WTC11 (cell line): ENCODE measurements around the gene COLEC12. TPM values are rescaled to one million over a fixed set of nuclear protein-coding genes. Genes with fewer than 3 reads are reported as not detected.

Experiments
- ATAC-seq: fragments of 200-7000 bp; cut with Tn5 transposase; 2 replicates; pipeline ENCODE4 v1.10.0; 2021; ENCODE audit warnings: mild to moderate bottlenecking, moderate library complexity
- CTCF ChIA-PET: fragments of 300-600 bp; sonication (Branson Sonifier 250); formaldehyde crosslinking; loops from one replicate; lab custom pipeline; 2021; ENCODE audit warnings: antibody characterized with exemption; lab: Charles Lee
- POLR2A ChIA-PET: fragments of 350-600 bp; sonication (Branson Sonifier 250); formaldehyde crosslinking; loops from one replicate; lab custom pipeline; 2021; ENCODE audit warnings: antibody characterized with exemption; lab: Charles Lee
- DNase-seq: peaks from one replicate; pipeline ENCODE4 v3.0.0; 2021; ENCODE audit warnings: low spot score
- H3K27ac Mint-ChIP-seq: 2 replicates; pipeline ENCODE4 v1.8.0; 2021; ENCODE audit warnings: mixed read lengths
- H3K27me3 Mint-ChIP-seq: 2 replicates; pipeline ENCODE4 v1.8.0; 2021; ENCODE audit warnings: low read depth, mild to moderate bottlenecking, moderate library complexity, mixed read lengths
- H3K36me3 Mint-ChIP-seq: 2 replicates; pipeline ENCODE4 v1.8.0; 2021; ENCODE audit warnings: mixed read lengths
- H3K4me1 Mint-ChIP-seq: 2 replicates; pipeline ENCODE4 v1.8.0; 2022; ENCODE audit warnings: mixed read lengths
- H3K4me3 Mint-ChIP-seq: 2 replicates; pipeline ENCODE4 v1.8.0; 2021; ENCODE audit warnings: mild to moderate bottlenecking, moderate library complexity, mixed read lengths
- H3K9me3 Mint-ChIP-seq: 2 replicates; pipeline ENCODE4 v1.8.0; 2021; ENCODE audit warnings: mixed read lengths
- ATF1 ChIP-seq: sonication (generic); formaldehyde crosslinking; IDR thresholded peaks from 2 replicates; pipeline ENCODE4 v1.8.1; 2023; ENCODE audit warnings: mild to moderate bottlenecking, moderate library complexity, missing genetic modification reagents
- CREM ChIP-seq: sonication (generic); formaldehyde crosslinking; IDR thresholded peaks from 2 replicates; pipeline ENCODE4 v1.8.1; 2022; ENCODE audit warnings: mild to moderate bottlenecking, missing genetic modification reagents, moderate library complexity
- FOXK1 ChIP-seq: sonication (generic); formaldehyde crosslinking; IDR thresholded peaks from 2 replicates; pipeline ENCODE4 v1.8.0; 2022; ENCODE audit warnings: mild to moderate bottlenecking, moderate library complexity, missing genetic modification reagents
- FOXP1 ChIP-seq: sonication (generic); formaldehyde crosslinking; IDR thresholded peaks from 2 replicates; pipeline ENCODE4 v1.8.0; 2022; ENCODE audit warnings: missing genetic modification reagents, mild to moderate bottlenecking, moderate library complexity, borderline replicate concordance
- JUN ChIP-seq: sonication (generic); formaldehyde crosslinking; IDR thresholded peaks from 2 replicates; pipeline ENCODE4 v1.8.0; 2023; ENCODE audit warnings: mild to moderate bottlenecking, missing genetic modification reagents
- MYBL2 ChIP-seq: sonication (generic); formaldehyde crosslinking; IDR thresholded peaks from 2 replicates; pipeline ENCODE4 v1.8.1; 2023; ENCODE audit warnings: mild to moderate bottlenecking, moderate library complexity, missing genetic modification reagents
- NFATC4 ChIP-seq: fragments of 250-450 bp; sonication (Bioruptor Pico); IDR thresholded peaks from 2 replicates; pipeline ENCODE4 v1.9.0; 2021; ENCODE audit warnings: mild to moderate bottlenecking
- NR2C2 ChIP-seq: sonication (generic); formaldehyde crosslinking; IDR thresholded peaks from 2 replicates; pipeline ENCODE4 v1.8.0; 2022; ENCODE audit warnings: mild to moderate bottlenecking, missing genetic modification reagents
- total RNA-seq: library from RNA; stranded (reverse); gene quantifications from 3 replicates; pipeline ENCODE4 v1.2.3, GENCODE V29; 2021
- TF ChIP-seq, protein P1 (sequence below): sonication (generic); formaldehyde crosslinking; conservative IDR thresholded peaks from 2 replicates; pipeline ENCODE4 v1.8.1; 2023; ENCODE audit warnings: mild to moderate bottlenecking, low read depth, missing genetic modification reagents, moderate library complexity
- TF ChIP-seq, protein P2 (sequence below): fragments of 250-450 bp; sonication (Bioruptor Pico); IDR thresholded peaks from 2 replicates; pipeline ENCODE4 v1.9.0; 2021; ENCODE audit warnings: mild to moderate bottlenecking
- TF ChIP-seq, protein P3 (sequence below): sonication (generic); formaldehyde crosslinking; IDR thresholded peaks from 2 replicates; pipeline ENCODE4 v1.8.0; 2023; ENCODE audit warnings: missing genetic modification reagents, mild to moderate bottlenecking, borderline replicate concordance
- TF ChIP-seq, protein P4 (sequence below): sonication (generic); formaldehyde crosslinking; IDR thresholded peaks from 2 replicates; pipeline ENCODE4 v1.8.1; 2022; ENCODE audit warnings: mild to moderate bottlenecking, missing genetic modification reagents, moderate library complexity, borderline replicate concordance
- TF ChIP-seq, protein P5 (sequence below): sonication (generic); formaldehyde crosslinking; IDR thresholded peaks from 2 replicates; pipeline ENCODE4 v1.8.0; 2022; ENCODE audit warnings: mild to moderate bottlenecking, missing genetic modification reagents
- TF ChIP-seq, protein P6 (sequence below): sonication (generic); formaldehyde crosslinking; IDR thresholded peaks from 2 replicates; pipeline ENCODE4 v1.8.1; 2022; ENCODE audit warnings: low read depth, mild to moderate bottlenecking, moderate library complexity, missing genetic modification reagents, borderline replicate concordance

The COLEC12 gene
- total RNA-seq, 1 experiment from 2014 or later: 0.48 TPM

DNA sequence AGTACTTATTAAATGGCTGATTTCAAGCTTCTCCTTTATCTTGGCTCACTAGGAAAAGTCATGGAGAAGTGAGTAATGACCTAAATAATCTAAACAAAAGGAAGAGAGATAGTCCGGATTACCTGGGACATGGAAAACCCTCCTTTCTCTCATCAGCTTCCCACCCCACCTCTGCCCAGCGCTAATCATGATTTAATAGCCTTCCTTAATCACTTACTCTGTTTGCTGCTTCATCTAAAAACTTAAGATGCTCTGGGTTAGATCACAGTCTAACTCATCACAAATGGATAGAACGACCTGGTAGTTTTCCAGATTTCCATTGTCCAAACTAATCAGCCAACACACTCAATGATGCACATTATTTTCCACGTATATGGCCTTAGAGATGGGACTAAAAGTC lies 144.8 kb downstream of the COLEC12 start:
- Mint-ChIP-seq H3K27me3 (no peaks in the 10 kb centered on the region), H3K27ac (no peak overlapping the region), H3K36me3 (no peaks in the 10 kb centered on the region), H3K9me3 (no peaks in the 10 kb centered on the region), H3K4me3 (no peak overlapping the region), H3K4me1 (peaks cover 8% of the 10 kb centered on the region)
- TF ChIP-seq, protein P1, sequence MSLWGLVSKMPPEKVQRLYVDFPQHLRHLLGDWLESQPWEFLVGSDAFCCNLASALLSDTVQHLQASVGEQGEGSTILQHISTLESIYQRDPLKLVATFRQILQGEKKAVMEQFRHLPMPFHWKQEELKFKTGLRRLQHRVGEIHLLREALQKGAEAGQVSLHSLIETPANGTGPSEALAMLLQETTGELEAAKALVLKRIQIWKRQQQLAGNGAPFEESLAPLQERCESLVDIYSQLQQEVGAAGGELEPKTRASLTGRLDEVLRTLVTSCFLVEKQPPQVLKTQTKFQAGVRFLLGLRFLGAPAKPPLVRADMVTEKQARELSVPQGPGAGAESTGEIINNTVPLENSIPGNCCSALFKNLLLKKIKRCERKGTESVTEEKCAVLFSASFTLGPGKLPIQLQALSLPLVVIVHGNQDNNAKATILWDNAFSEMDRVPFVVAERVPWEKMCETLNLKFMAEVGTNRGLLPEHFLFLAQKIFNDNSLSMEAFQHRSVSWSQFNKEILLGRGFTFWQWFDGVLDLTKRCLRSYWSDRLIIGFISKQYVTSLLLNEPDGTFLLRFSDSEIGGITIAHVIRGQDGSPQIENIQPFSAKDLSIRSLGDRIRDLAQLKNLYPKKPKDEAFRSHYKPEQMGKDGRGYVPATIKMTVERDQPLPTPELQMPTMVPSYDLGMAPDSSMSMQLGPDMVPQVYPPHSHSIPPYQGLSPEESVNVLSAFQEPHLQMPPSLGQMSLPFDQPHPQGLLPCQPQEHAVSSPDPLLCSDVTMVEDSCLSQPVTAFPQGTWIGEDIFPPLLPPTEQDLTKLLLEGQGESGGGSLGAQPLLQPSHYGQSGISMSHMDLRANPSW (CRISPR knock-in tag): no peak
- TF ChIP-seq NR2C2 (CRISPR knock-in tag) (no peak), NFATC4 (CRISPR knock-in tag) (no peak)
- ATAC-seq (no peak), DNase-seq (no peak)
- ChIA-PET CTCF (no interaction called here), POLR2A (no interaction called here)

DNA sequence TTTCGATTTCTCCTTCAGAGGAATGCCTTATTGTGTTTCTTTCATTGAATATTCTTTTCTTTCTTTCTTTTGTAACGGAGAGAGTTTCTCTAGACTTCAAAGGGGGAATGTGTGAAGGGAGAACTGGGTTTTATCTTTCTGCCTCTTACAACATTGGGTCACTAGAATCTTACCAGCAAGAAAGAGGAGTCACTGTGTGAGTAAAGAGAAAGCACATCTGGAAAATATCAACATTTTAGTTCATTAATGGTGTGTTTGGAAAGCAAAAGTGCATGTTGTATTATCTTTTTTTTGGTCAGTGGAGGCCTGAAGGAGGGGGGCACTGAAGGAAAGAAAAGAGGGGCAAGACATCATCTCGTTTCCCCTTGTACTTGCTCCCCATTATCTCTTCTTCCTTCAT lies 146.0 kb downstream of the COLEC12 start:
- Mint-ChIP-seq H3K4me1 (peaks cover 8% of the 10 kb centered on the region), H3K4me3 (no peak overlapping the region), H3K27ac (no peak overlapping the region), H3K36me3 (no peaks in the 10 kb centered on the region), H3K27me3 (no peaks in the 10 kb centered on the region), H3K9me3 (no peaks in the 10 kb centered on the region)
- POLR2A ChIA-PET: no interaction called here
- DNase-seq (no peak), ATAC-seq (no peak)
- CTCF ChIA-PET: no interaction called here
- no peak for TF ChIP-seq CREM (CRISPR knock-in tag)
- no peak for TF ChIP-seq FOXP1 (CRISPR knock-in tag)
- no peak for TF ChIP-seq MYBL2
- TF ChIP-seq JUN: no peak
- TF ChIP-seq, protein P1 (CRISPR knock-in tag): no peak
- TF ChIP-seq, protein P2, sequence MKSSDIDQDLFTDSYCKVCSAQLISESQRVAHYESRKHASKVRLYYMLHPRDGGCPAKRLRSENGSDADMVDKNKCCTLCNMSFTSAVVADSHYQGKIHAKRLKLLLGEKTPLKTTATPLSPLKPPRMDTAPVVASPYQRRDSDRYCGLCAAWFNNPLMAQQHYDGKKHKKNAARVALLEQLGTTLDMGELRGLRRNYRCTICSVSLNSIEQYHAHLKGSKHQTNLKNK (CRISPR knock-in tag): no peak
- TF ChIP-seq, protein P3, sequence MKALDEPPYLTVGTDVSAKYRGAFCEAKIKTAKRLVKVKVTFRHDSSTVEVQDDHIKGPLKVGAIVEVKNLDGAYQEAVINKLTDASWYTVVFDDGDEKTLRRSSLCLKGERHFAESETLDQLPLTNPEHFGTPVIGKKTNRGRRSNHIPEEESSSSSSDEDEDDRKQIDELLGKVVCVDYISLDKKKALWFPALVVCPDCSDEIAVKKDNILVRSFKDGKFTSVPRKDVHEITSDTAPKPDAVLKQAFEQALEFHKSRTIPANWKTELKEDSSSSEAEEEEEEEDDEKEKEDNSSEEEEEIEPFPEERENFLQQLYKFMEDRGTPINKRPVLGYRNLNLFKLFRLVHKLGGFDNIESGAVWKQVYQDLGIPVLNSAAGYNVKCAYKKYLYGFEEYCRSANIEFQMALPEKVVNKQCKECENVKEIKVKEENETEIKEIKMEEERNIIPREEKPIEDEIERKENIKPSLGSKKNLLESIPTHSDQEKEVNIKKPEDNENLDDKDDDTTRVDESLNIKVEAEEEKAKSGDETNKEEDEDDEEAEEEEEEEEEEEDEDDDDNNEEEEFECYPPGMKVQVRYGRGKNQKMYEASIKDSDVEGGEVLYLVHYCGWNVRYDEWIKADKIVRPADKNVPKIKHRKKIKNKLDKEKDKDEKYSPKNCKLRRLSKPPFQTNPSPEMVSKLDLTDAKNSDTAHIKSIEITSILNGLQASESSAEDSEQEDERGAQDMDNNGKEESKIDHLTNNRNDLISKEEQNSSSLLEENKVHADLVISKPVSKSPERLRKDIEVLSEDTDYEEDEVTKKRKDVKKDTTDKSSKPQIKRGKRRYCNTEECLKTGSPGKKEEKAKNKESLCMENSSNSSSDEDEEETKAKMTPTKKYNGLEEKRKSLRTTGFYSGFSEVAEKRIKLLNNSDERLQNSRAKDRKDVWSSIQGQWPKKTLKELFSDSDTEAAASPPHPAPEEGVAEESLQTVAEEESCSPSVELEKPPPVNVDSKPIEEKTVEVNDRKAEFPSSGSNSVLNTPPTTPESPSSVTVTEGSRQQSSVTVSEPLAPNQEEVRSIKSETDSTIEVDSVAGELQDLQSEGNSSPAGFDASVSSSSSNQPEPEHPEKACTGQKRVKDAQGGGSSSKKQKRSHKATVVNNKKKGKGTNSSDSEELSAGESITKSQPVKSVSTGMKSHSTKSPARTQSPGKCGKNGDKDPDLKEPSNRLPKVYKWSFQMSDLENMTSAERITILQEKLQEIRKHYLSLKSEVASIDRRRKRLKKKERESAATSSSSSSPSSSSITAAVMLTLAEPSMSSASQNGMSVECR (CRISPR knock-in tag): no peak
- TF ChIP-seq, protein P4, sequence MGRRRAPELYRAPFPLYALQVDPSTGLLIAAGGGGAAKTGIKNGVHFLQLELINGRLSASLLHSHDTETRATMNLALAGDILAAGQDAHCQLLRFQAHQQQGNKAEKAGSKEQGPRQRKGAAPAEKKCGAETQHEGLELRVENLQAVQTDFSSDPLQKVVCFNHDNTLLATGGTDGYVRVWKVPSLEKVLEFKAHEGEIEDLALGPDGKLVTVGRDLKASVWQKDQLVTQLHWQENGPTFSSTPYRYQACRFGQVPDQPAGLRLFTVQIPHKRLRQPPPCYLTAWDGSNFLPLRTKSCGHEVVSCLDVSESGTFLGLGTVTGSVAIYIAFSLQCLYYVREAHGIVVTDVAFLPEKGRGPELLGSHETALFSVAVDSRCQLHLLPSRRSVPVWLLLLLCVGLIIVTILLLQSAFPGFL (CRISPR knock-in tag): no peak
- TF ChIP-seq ATF1 (CRISPR knock-in tag): no peak
- TF ChIP-seq, protein P5, sequence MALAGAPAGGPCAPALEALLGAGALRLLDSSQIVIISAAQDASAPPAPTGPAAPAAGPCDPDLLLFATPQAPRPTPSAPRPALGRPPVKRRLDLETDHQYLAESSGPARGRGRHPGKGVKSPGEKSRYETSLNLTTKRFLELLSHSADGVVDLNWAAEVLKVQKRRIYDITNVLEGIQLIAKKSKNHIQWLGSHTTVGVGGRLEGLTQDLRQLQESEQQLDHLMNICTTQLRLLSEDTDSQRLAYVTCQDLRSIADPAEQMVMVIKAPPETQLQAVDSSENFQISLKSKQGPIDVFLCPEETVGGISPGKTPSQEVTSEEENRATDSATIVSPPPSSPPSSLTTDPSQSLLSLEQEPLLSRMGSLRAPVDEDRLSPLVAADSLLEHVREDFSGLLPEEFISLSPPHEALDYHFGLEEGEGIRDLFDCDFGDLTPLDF (CRISPR knock-in tag): no peak
- no peak for TF ChIP-seq FOXK1
- TF ChIP-seq, protein P6, sequence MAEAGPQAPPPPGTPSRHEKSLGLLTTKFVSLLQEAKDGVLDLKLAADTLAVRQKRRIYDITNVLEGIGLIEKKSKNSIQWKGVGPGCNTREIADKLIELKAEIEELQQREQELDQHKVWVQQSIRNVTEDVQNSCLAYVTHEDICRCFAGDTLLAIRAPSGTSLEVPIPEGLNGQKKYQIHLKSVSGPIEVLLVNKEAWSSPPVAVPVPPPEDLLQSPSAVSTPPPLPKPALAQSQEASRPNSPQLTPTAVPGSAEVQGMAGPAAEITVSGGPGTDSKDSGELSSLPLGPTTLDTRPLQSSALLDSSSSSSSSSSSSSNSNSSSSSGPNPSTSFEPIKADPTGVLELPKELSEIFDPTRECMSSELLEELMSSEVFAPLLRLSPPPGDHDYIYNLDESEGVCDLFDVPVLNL (CRISPR knock-in tag): no peak
